ENCODE results near the gene MYO6. TPM values are rescaled to one million over a fixed set of nuclear protein-coding genes. Genes with fewer than 3 reads are reported as not detected.

The MYO6 gene
- total RNA-seq, 1 donor from 2014 or later, result 105 TPM

DNA sequence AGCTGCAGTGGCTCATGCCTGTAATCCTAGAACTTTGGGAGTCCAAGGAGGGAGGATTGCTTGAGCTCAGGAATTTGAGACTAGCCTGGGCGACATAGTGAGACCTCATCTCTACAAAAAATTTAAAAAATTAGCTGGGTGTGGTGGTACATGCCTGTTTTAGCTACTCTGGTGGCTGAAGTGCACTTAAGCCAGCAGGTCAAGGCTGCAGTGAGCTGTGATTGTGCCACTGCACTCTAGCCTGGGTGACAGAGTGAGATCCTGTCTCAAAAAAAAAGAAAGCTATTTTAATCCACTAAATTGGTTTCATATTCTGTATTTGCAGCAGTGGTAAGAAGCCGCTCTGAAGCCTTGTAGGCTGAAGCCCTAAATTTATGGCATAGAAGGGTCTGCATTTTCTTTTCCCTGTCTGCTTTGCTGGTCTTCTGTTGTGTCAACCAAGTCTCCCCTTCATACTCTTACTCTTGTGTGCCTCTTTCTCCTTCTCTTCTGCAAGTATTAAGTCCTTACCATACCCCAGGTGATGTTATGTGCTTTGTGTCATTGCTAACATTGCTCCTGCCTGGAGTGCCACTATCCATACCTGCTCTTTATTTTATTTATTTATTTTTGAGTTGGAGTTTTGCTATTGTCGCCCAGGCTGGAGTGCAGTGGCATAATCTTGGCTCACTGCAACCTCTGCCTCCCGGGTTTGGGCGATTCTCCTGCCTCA, 70.9 kb downstream of the MYO6 start:
- H3K27ac Mint-ChIP-seq, result no peak overlapping the region
- no peaks in the 10 kb centered on the region for H3K27me3 Mint-ChIP-seq
- no peak overlapping the region for H3K4me3 Mint-ChIP-seq (ENCODE audit: low read depth)
- TF ChIP-seq, protein P1, sequence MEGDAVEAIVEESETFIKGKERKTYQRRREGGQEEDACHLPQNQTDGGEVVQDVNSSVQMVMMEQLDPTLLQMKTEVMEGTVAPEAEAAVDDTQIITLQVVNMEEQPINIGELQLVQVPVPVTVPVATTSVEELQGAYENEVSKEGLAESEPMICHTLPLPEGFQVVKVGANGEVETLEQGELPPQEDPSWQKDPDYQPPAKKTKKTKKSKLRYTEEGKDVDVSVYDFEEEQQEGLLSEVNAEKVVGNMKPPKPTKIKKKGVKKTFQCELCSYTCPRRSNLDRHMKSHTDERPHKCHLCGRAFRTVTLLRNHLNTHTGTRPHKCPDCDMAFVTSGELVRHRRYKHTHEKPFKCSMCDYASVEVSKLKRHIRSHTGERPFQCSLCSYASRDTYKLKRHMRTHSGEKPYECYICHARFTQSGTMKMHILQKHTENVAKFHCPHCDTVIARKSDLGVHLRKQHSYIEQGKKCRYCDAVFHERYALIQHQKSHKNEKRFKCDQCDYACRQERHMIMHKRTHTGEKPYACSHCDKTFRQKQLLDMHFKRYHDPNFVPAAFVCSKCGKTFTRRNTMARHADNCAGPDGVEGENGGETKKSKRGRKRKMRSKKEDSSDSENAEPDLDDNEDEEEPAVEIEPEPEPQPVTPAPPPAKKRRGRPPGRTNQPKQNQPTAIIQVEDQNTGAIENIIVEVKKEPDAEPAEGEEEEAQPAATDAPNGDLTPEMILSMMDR (IDR thresholded peaks at IDR 0.05; ENCODE audit: unreplicated experiment), result no peak
- no peak for DNase-seq (ENCODE audit: low spot score, unreplicated experiment)
- H3K4me1 Mint-ChIP-seq (ENCODE audit: low read depth), result peaks cover 3% of the 10 kb centered on the region
- peaks cover 11% of the 10 kb centered on the region for H3K36me3 Mint-ChIP-seq (ENCODE audit: insufficient read depth)
- no peaks in the 10 kb centered on the region for H3K9me3 Mint-ChIP-seq (ENCODE audit: low read depth)

DNA sequence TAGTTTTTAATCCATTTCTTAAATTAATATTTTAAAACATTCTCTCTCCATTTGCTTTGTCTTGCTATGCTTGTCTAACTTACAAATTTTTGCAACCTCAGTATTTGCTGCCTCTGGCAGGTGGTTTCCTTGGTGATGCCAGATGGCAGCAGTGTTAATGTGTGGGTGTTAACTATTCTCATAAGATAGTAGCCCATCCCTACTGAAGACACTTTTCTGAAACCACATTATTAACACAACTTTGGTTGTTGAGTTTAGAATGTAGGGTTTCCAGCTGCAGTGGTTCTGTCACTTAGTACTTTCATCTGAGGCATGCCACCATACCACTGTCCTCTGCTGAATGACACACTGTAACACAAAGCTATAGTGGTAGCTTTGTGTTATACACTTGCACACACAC, 75.1 kb downstream of the MYO6 start:
- no peak overlapping the region for H3K4me3 Mint-ChIP-seq (ENCODE audit: low read depth)
- no peak for DNase-seq (ENCODE audit: low spot score, unreplicated experiment)
- no peak overlapping the region for H3K27ac Mint-ChIP-seq
- TF ChIP-seq, protein P1 (IDR thresholded peaks at IDR 0.05; ENCODE audit: unreplicated experiment), result no peak
- H3K9me3 Mint-ChIP-seq (ENCODE audit: low read depth), result no peaks in the 10 kb centered on the region
- H3K4me1 Mint-ChIP-seq (ENCODE audit: low read depth), result peaks cover 3% of the 10 kb centered on the region
- H3K27me3 Mint-ChIP-seq, result no peaks in the 10 kb centered on the region
- peaks cover 5% of the 10 kb centered on the region for H3K36me3 Mint-ChIP-seq (ENCODE audit: insufficient read depth)

DNA sequence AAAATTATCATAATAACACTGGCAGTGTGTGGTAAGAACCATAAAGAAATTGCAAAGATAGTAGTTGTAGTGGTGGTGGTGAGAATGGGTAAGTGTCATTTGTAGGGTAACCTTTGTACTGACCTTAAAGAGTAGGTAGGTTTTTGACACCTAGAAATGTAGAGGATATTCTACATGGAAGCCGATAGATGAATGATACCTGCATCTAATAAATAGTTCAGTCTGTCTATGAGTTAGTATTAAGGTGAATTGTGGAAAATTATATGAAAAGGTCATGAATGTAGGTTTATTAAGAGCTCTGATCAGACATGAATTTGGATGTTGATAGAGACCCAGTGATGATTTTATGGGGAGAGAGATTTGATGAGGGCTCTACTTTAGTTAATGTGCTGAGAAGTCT, 78.1 kb downstream of the MYO6 start:
- H3K36me3 Mint-ChIP-seq (ENCODE audit: insufficient read depth), result peaks cover 6% of the 10 kb centered on the region
- H3K27ac Mint-ChIP-seq, result no peak overlapping the region
- no peak overlapping the region for H3K4me3 Mint-ChIP-seq (ENCODE audit: low read depth)
- no peak for DNase-seq (ENCODE audit: low spot score, unreplicated experiment)
- TF ChIP-seq, protein P1 (IDR thresholded peaks at IDR 0.05; ENCODE audit: unreplicated experiment), result no peak
- peaks cover 2% of the 10 kb centered on the region for H3K4me1 Mint-ChIP-seq (ENCODE audit: low read depth)
- no peaks in the 10 kb centered on the region for H3K27me3 Mint-ChIP-seq
- H3K9me3 Mint-ChIP-seq (ENCODE audit: low read depth), result no peaks in the 10 kb centered on the region

DNA sequence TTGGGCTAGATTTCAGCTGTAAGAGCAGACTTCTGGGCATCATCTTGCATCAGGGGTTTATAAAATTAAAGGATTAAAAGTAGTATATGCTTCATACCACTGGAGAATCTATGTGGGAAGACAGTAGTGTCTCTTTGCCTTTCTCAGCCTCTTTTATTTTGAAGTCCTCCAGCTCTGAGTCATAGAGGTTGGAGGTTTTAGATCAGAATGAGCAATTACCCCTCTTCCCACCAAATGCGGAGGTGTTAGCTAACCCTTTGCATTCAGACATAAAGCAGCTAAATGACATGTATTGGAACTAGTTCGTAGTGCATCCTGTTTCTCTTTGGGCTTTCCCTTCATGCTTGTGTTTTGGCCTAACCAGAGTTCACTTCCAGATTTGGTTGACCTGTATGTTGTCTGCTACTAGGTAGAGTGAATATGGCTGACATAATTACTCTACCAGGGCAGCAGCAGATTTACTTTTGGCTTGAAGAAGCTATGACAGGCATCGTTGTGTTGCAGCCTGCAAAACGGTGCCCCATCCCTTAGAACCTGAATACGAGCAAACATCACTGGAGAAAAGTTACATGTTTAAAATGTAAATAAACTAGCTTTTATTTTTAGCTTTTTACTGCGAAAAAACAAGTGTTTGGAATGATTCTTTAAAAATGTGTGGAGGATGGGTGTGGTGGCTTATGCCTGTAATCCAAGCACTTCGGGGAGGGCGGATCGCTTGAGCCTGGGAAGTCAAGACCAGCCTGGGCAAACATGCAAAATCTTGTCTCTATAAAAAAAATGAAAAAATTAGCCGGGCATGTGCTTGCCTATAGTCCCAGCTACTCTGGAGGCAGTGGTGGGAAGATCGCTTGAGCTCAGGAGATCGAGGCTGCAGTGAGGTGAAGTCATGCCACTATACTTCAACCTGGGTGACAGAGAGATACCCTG, 82.2 kb downstream of the MYO6 start:
- TF ChIP-seq, protein P1 (IDR thresholded peaks at IDR 0.05; ENCODE audit: unreplicated experiment), result no peak
- Mint-ChIP-seq H3K4me1 (ENCODE audit: low read depth) (no peaks in the 10 kb centered on the region), H3K9me3 (ENCODE audit: low read depth) (no peaks in the 10 kb centered on the region), H3K27me3 (no peaks in the 10 kb centered on the region), H3K36me3 (ENCODE audit: insufficient read depth) (peaks cover 20% of the 10 kb centered on the region), H3K4me3 (ENCODE audit: low read depth) (no peak overlapping the region), H3K27ac (no peak overlapping the region)
- DNase-seq (ENCODE audit: low spot score, unreplicated experiment), result no peak

DNA sequence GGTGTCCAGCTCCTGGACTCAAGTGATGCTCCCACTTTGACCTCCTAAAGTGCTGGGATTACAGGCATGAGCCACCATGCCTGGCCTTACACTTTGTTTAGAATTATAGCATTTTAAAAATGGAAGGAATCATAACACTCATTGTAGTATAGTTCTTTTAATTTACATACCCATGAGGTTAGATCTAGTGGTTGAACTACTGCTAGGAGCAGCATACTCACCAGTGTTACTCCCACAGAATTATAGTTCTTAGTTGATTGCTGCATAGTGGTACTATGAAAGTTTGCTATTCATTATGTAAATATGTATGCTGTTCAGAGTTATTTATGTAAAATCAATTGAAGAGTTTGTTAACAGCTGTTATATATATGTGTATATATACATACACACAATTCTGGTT, 85.4 kb downstream of the MYO6 start:
- Mint-ChIP-seq H3K4me3 (ENCODE audit: low read depth) (no peak overlapping the region), H3K27ac (no peak overlapping the region), H3K9me3 (ENCODE audit: low read depth) (no peaks in the 10 kb centered on the region), H3K4me1 (ENCODE audit: low read depth) (no peaks in the 10 kb centered on the region), H3K36me3 (ENCODE audit: insufficient read depth) (peaks cover 30% of the 10 kb centered on the region), H3K27me3 (no peaks in the 10 kb centered on the region)
- DNase-seq (ENCODE audit: low spot score, unreplicated experiment), result no peak
- TF ChIP-seq, protein P1 (IDR thresholded peaks at IDR 0.05; ENCODE audit: unreplicated experiment), result no peak
